Upper lobe of right lung (tissue), 1 donor: ENCODE data around the gene CIAO1. TPM values are rescaled to one million over a fixed set of nuclear protein-coding genes. Genes with fewer than 3 reads are reported as not detected.

Experiments used
- ATAC-seq: fragments of 200-7000 bp; cut with Tn5 transposase; one replicate; pipeline ENCODE4 v1.9.1; 2020; ENCODE audit warnings: mild to moderate bottlenecking, moderate library complexity
- DNase-seq: peaks from one replicate; pipeline ENCODE4 v3.0.0-alpha.2; 2020
- H3K27ac ChIP-seq: fragments of 200-600 bp; one replicate; pipeline ENCODE4 v1.8.0; 2022
- H3K27me3 ChIP-seq: fragments of 200-600 bp; one replicate; pipeline ENCODE4 v1.8.0; 2022; ENCODE audit warnings: mild to moderate bottlenecking
- H3K36me3 ChIP-seq: fragments of 200-600 bp; one replicate; pipeline ENCODE4 v1.8.0; 2022
- H3K4me1 ChIP-seq: fragments of 200-600 bp; one replicate; pipeline ENCODE4 v1.8.0; 2022
- H3K4me3 ChIP-seq: fragments of 200-600 bp; one replicate; pipeline ENCODE4 v1.8.0; 2022; ENCODE audit warnings: mild to moderate bottlenecking
- H3K9me3 ChIP-seq: fragments of 200-600 bp; one replicate; pipeline ENCODE4 v1.8.0; 2022
- CTCF ChIP-seq: fragments of 200-600 bp; IDR thresholded peaks from one replicate; pipeline ENCODE4 v1.8.0; 2022; ENCODE audit warnings: antibody characterized with exemption
- intact Hi-C: fragments of 100-400 bp; cut with DNase I; formaldehyde crosslinking; loops from one replicate; pipeline ENCODE4 v1.11.0; 2022
- total RNA-seq: library from RNA; stranded (reverse); fragmentation: NEBNext Ultra II Directional; extraction: Animal tissue kit (Norgen Biotek cat#: 25700); gene quantifications from one replicate; pipeline ENCODE4 v1.2.1, GENCODE V29; 2021
- donor health status: DM: no; HTN: yes; CAD: no; lungs with severe emphysema.

CIAO1 gene
- total RNA-seq, 1 donor from 2014 or later: 61.7 TPM

GRCh38 chr2:96319396-96319795 is 53.4 kb downstream of the CIAO1 start:
- ATAC-seq: no peak
- no peaks in the 10 kb centered on the region for H3K9me3 ChIP-seq
- no peak for DNase-seq
- intact Hi-C loops: no loop called here
- no peak overlapping the region for H3K4me3 ChIP-seq
- H3K4me1 ChIP-seq: no peaks in the 10 kb centered on the region
- H3K27me3 ChIP-seq: peaks cover 38% of the 10 kb centered on the region
- no peak for TF ChIP-seq CTCF
- H3K36me3 ChIP-seq: no peaks in the 10 kb centered on the region
- H3K27ac ChIP-seq: no peak overlapping the region

GRCh38 chr2:96320326-96320725 is 54.3 kb downstream of the CIAO1 start:
- DNase-seq: no peak
- TF ChIP-seq CTCF: no peak
- no peak overlapping the region for H3K27ac ChIP-seq
- no peaks in the 10 kb centered on the region for H3K9me3 ChIP-seq
- no peaks in the 10 kb centered on the region for H3K36me3 ChIP-seq
- H3K27me3 ChIP-seq: peaks cover 40% of the 10 kb centered on the region
- ATAC-seq: no peak
- H3K4me3 ChIP-seq: no peak overlapping the region
- intact Hi-C loops: no loop called here
- no peaks in the 10 kb centered on the region for H3K4me1 ChIP-seq

GRCh38 chr2:96320728-96321622 is 55.0 kb downstream of the CIAO1 start:
- H3K9me3 ChIP-seq: no peaks in the 10 kb centered on the region
- intact Hi-C loops: no loop called here
- peaks cover 46% of the 10 kb centered on the region for H3K27me3 ChIP-seq
- no peak for DNase-seq
- peak; percentile 49 for ATAC-seq
- no peak for TF ChIP-seq CTCF
- H3K27ac ChIP-seq: peak overlapping the region; percentile 43
- peak overlapping the region; percentile 62 for H3K4me3 ChIP-seq
- H3K36me3 ChIP-seq: no peaks in the 10 kb centered on the region
- H3K4me1 ChIP-seq: no peaks in the 10 kb centered on the region

Other genes with a start within 250 kb of the CIAO1 start
- gene GPAT2, start 231.3 kb upstream of the CIAO1 start, total RNA-seq: 3.2 TPM
- gene ADRA2B, start 149.7 kb upstream of the CIAO1 start, total RNA-seq: 0.14 TPM
- not detected for gene ASTL, start 127.7 kb upstream of the CIAO1 start, total RNA-seq
- gene DUSP2, start 120.8 kb upstream of the CIAO1 start, total RNA-seq: 4.4 TPM
- 156 TPM for gene STARD7, start 57.4 kb upstream of the CIAO1 start, total RNA-seq
- 67.3 TPM for gene TMEM127, start 228 bp upstream of the CIAO1 start, total RNA-seq
- gene SNRNP200, start 39.3 kb downstream of the CIAO1 start, total RNA-seq: 91.2 TPM
- 1.3 TPM for gene ITPRIPL1, start 59.1 kb downstream of the CIAO1 start, total RNA-seq
- 1.6 TPM for gene NCAPH, start 69.5 kb downstream of the CIAO1 start, total RNA-seq
- gene NEURL3, start 239.1 kb downstream of the CIAO1 start, total RNA-seq: 0.29 TPM